GM04504 (cell line): Measurements from ENCODE around the gene MASP2.
"Not testable (repeated sequence)": the region's sequence is repeated elsewhere in the genome, so short reads cannot be mapped to it uniquely, and the experiment has no call there.

ENCODE experiments used
- DNase-seq: peaks from one replicate; pipeline ENCODE4 v3.0.0-alpha.2; 2012; ENCODE audit warnings: low read depth

Gene MASP2

GRCh38 chr1:11058595-11059154 is 11.6 kb upstream of the MASP2 start:
- no peak for DNase-seq

GRCh38 chr1:11058026-11058425 is 11.0 kb upstream of the MASP2 start:
- no peak for DNase-seq

- DNase-seq = no peak
Measured at GRCh38 chr1:11057477-11057876, 10.4 kb upstream of the MASP2 start.

GRCh38 chr1:11056504-11056903 is 9.5 kb upstream of the MASP2 start:
- DNase-seq = no peak

- no peak for DNase-seq
Measured at GRCh38 chr1:11055676-11056075, 8.6 kb upstream of the MASP2 start.

GRCh38 chr1:11054666-11055065 is 7.6 kb upstream of the MASP2 start:
- no peak for DNase-seq

- no peak for DNase-seq
Measured at GRCh38 chr1:11054181-11054580, 7.1 kb upstream of the MASP2 start.

- DNase-seq = no peak
Measured at GRCh38 chr1:11053758-11054137, 6.7 kb upstream of the MASP2 start.

- DNase-seq = no peak
Measured at GRCh38 chr1:11052839-11053757, 6.1 kb upstream of the MASP2 start.

- no peak for DNase-seq
Measured at GRCh38 chr1:11051781-11052511, 4.9 kb upstream of the MASP2 start.

GRCh38 chr1:11051121-11051520 is 4.1 kb upstream of the MASP2 start:
- not testable (repeated sequence) for DNase-seq

- DNase-seq = no peak
Measured at GRCh38 chr1:11046270-11046566, 821 bp downstream of the MASP2 start.

- no peak for DNase-seq
Measured at GRCh38 chr1:11045428-11046269, 1.4 kb downstream of the MASP2 start.

- DNase-seq = no peak
Measured at GRCh38 chr1:11044849-11045427, 2.1 kb downstream of the MASP2 start.

GRCh38 chr1:11044086-11044848 is 2.8 kb downstream of the MASP2 start:
- no peak for DNase-seq

- DNase-seq = no peak
Measured at GRCh38 chr1:11042995-11043874, 3.8 kb downstream of the MASP2 start.

- no peak for DNase-seq
Measured at GRCh38 chr1:11042065-11042464, 5.0 kb downstream of the MASP2 start.

GRCh38 chr1:11041048-11041447 is 6.0 kb downstream of the MASP2 start:
- DNase-seq = no peak

GRCh38 chr1:11040105-11040429 is 7.0 kb downstream of the MASP2 start:
- not testable (repeated sequence) for DNase-seq
